NCI-H2227 (cell line): ENCODE results near the gene DACT1.
"Not testable (repeated sequence)": the region's sequence is repeated elsewhere in the genome, so short reads cannot be mapped to it uniquely, and the experiment has no call there.

Experiments
- DNase-seq: peaks from one replicate; lab custom pipeline; 2025; ENCODE audit not compliant: unreplicated experiment; lab: John Stamatoyannopoulos, UW

The DACT1 gene

GRCh38 chr14:58637391-58638230, at the start of gene DACT1:
TSS of gene DACT1 (plus strand) at chr14:58637962. CDS start at chr14:58638203, 241 bp downstream.
- peak; percentile 85 for DNase-seq

- DNase-seq, result not testable (repeated sequence)
Observed at GRCh38 chr14:58588321-58588720, 49.4 kb upstream of the DACT1 start.

- no peak for DNase-seq
Observed at GRCh38 chr14:58593977-58594376, 43.8 kb upstream of the DACT1 start.

GRCh38 chr14:58597041-58597440, 40.7 kb upstream of the DACT1 start:
- DNase-seq, result no peak

GRCh38 chr14:58598028-58598803, 39.5 kb upstream of the DACT1 start:
- DNase-seq, result no peak

GRCh38 chr14:58598804-58599525, 38.8 kb upstream of the DACT1 start:
- DNase-seq, result no peak

- no peak for DNase-seq
Observed at GRCh38 chr14:58599707-58600106, 38.1 kb upstream of the DACT1 start.

- DNase-seq, result no peak
Observed at GRCh38 chr14:58605465-58605864, 32.3 kb upstream of the DACT1 start.

GRCh38 chr14:58607131-58607951, 30.4 kb upstream of the DACT1 start:
- no peak for DNase-seq

GRCh38 chr14:58607952-58608317, 29.8 kb upstream of the DACT1 start:
- DNase-seq, result no peak

- DNase-seq, result no peak
Observed at GRCh38 chr14:58617619-58618018, 20.1 kb upstream of the DACT1 start.

GRCh38 chr14:58620011-58620410, 17.8 kb upstream of the DACT1 start:
- no peak for DNase-seq

- DNase-seq, result no peak
Observed at GRCh38 chr14:58625438-58625837, 12.3 kb upstream of the DACT1 start.

- DNase-seq, result no peak
Observed at GRCh38 chr14:58626431-58626831, 11.3 kb upstream of the DACT1 start.

- no peak for DNase-seq
Observed at GRCh38 chr14:58628406-58628805, 9.4 kb upstream of the DACT1 start.

- DNase-seq, result no peak
Observed at GRCh38 chr14:58629281-58629680, 8.5 kb upstream of the DACT1 start.

- peak; percentile 30 for DNase-seq
Observed at GRCh38 chr14:58631732-58632131, 6.0 kb upstream of the DACT1 start.

- no peak for DNase-seq
Observed at GRCh38 chr14:58633831-58634230, 3.9 kb upstream of the DACT1 start.

- DNase-seq, result no peak
Observed at GRCh38 chr14:58634406-58635090, 3.2 kb upstream of the DACT1 start.
